GM12892 (cell line): ENCODE results near the gene UBP1.

ENCODE experiments used
- POLR2A ChIP-seq: IDR thresholded peaks from 2 replicates; pipeline ENCODE4 v1.6.1; 2011; ENCODE audit warnings: low read depth, low read length, control low read depth
- POLR2AphosphoS5 ChIP-seq: IDR thresholded peaks from 2 replicates; pipeline ENCODE4 v1.6.1; 2011; ENCODE audit warnings: low read depth, low read length, control low read depth

- TF ChIP-seq POLR2A, result no peak
- TF ChIP-seq POLR2AphosphoS5, result no peak
These were observed 48.8 kb downstream of the UBP1 start for GRCh38 chr3:33391255-33391995.
